HepG2 (cell line): ENCODE data around the gene PPM1H. TPM values are rescaled to one million over a fixed set of nuclear protein-coding genes. Genes with fewer than 3 reads are reported as not detected.

Experiments
- ATAC-seq: fragments of 200-7000 bp; cut with Tn5 transposase; 3 replicates; pipeline ENCODE4 v1.9.1; 2020; ENCODE audit warnings: mild to moderate bottlenecking, moderate library complexity
- BruUV-seq: library from RNA; stranded (reverse); fragments of 400-500 nt; replicated peaks from 2 replicates; lab custom pipeline; 2021; lab: Mats Ljungman, UMichigan
- CTCF ChIA-PET: fragments of 300-600 bp; formaldehyde crosslinking; extraction: SDS; loops from one replicate; lab custom pipeline; 2021; ENCODE audit warnings: low total read pairs, inconsistent platforms, low intra/inter-chr PET ratio; lab: Yijun Ruan, JAX
- POLR2A ChIA-PET: fragments of 350-600 bp; sonication (Branson Sonifier 250); formaldehyde crosslinking; loops from one replicate; lab custom pipeline; 2020; ENCODE audit warnings: antibody characterized with exemption, inconsistent platforms; lab: Yijun Ruan, JAX
- DNase-seq: peaks from one replicate; pipeline ENCODE4 v3.0.0-alpha.2; 2015; ENCODE audit warnings: low spot score
- FAIRE-seq: peaks from 3 replicates; lab custom pipeline; 2011; peaks lifted over from hg19 to GRCh38; lab: Jason Lieb, UNC
- H2AFZ ChIP-seq: one replicate; pipeline ENCODE4 v1.6.1; 2011; ENCODE audit warnings: low read length, inconsistent platforms
- H3K27ac ChIP-seq: fragments of 300-600 bp; 3 replicates; pipeline ENCODE4 v1.8.0; 2011; ENCODE audit warnings: mixed run types, mild to moderate bottlenecking, mixed read lengths, low read length, inconsistent platforms; ENCODE audit not compliant: insufficient read depth; ENCODE audit errors: extremely low read length
- H3K27me3 ChIP-seq, 2 experiments: fragments of 200-600 bp in 1 of 2; 2 replicates in 1 of 2; 3 replicates in 1 of 2; pipeline versions ENCODE4 v1.6.0 to v1.8.0; 2011; ENCODE audit warnings: low read length in 2 of 2, mild to moderate bottlenecking in 2 of 2, moderate library complexity in 2 of 2, inconsistent platforms in 1 of 2; ENCODE audit not compliant: insufficient read depth in 2 of 2, control insufficient read depth in 1 of 2
- H3K36me3 ChIP-seq, 2 experiments: fragments of 200-600 bp in 1 of 2; replicated peaks in 1 of 2; 2 replicates in 1 of 2; 3 replicates in 1 of 2; pipeline versions ENCODE4 v1.5.1 to v1.8.0; 2011; ENCODE audit warnings: low read length in 2 of 2, inconsistent platforms in 1 of 2; ENCODE audit not compliant: insufficient read depth in 2 of 2, control insufficient read depth in 1 of 2
- H3K4me1 ChIP-seq: 2 replicates; pipeline ENCODE4 v1.5.1; 2012; ENCODE audit warnings: low read length, inconsistent platforms; ENCODE audit not compliant: insufficient read depth
- H3K4me2 ChIP-seq: 2 replicates; pipeline ENCODE4 v1.6.0; 2011; ENCODE audit warnings: low read depth, low read length, inconsistent platforms
- H3K4me3 ChIP-seq, 3 experiments: fragments of 200-600 bp in 1 of 3; sonication (generic), shearing (Covaris generic) in 1 of 3; replicated peaks in 1 of 3; 2 replicates each; pipeline ENCODE4 v1.5.1; 2011 to 2016; ENCODE audit warnings: low read length in 3 of 3, inconsistent platforms in 2 of 3, low read depth in 2 of 3, mild to moderate bottlenecking in 2 of 3, control low read depth in 1 of 3, mixed read lengths in 1 of 3; ENCODE audit not compliant: insufficient read depth in 1 of 3
- H3K79me2 ChIP-seq: one replicate; pipeline ENCODE4 v1.6.1; 2011; ENCODE audit warnings: low read length, inconsistent platforms; ENCODE audit not compliant: insufficient read depth
- H3K9ac ChIP-seq: 2 replicates; pipeline ENCODE4 v1.6.0; 2011; ENCODE audit warnings: mild to moderate bottlenecking, low read depth, low read length, inconsistent platforms; ENCODE audit not compliant: insufficient read depth
- H3K9me3 ChIP-seq: 2 replicates; pipeline ENCODE4 v1.5.1; 2012; ENCODE audit warnings: mild to moderate bottlenecking, low read length
- H4K20me1 ChIP-seq: 2 replicates; pipeline ENCODE4 v1.6.0; 2011; ENCODE audit warnings: inconsistent platforms, mild to moderate bottlenecking, low read length, moderate library complexity; ENCODE audit not compliant: insufficient read depth
- BATF2 ChIP-seq: sonication (generic); formaldehyde crosslinking; IDR thresholded peaks from 2 replicates; pipeline ENCODE4 v1.8.0; 2022; ENCODE audit warnings: mild to moderate bottlenecking, missing genetic modification reagents, moderate library complexity
- CREB1 ChIP-seq, 2 experiments: fragments of 450-650 bp in 1 of 2; IDR thresholded peaks; 2 replicates each; pipeline ENCODE4 v1.6.1; 2016 to 2017; ENCODE audit warnings: control low read depth in 1 of 2, mild to moderate bottlenecking in 1 of 2, missing compliant biosample characterization in 1 of 2, missing genetic modification characterization in 1 of 2
- HDAC6 ChIP-seq: fragments of 200-600 bp; sonication (generic); IDR thresholded peaks from 2 replicates; pipeline ENCODE4 v1.7.0; 2017; ENCODE audit warnings: mild to moderate bottlenecking, antibody characterized with exemption, low read length, low read depth
- MBD4 ChIP-seq: IDR thresholded peaks from 2 replicates; pipeline ENCODE4 v1.6.1; 2012; ENCODE audit warnings: low read length, inconsistent platforms, borderline replicate concordance
- MNT ChIP-seq: fragments of 450-650 bp; IDR thresholded peaks from 2 replicates; pipeline ENCODE4 v1.6.1; 2016
- NFKB2 ChIP-seq: sonication (generic); formaldehyde crosslinking; IDR thresholded peaks from 2 replicates; pipeline ENCODE4 v1.4.0; 2020; ENCODE audit warnings: missing genetic modification reagents, borderline replicate concordance
- RERE ChIP-seq: IDR thresholded peaks from 2 replicates; pipeline ENCODE4 v1.6.1; 2016; ENCODE audit warnings: low read depth, missing genetic modification reagents, missing compliant biosample characterization
- SRSF9 ChIP-seq: fragments of 200-400 bp; formaldehyde crosslinking; IDR thresholded peaks from 2 replicates; pipeline ENCODE4 v1.6.1; 2018; ENCODE audit warnings: borderline replicate concordance, mild to moderate bottlenecking, low read depth, low read length; ENCODE audit not compliant: insufficient read depth, poor library complexity, severe bottlenecking
- TFE3 ChIP-seq: IDR thresholded peaks from 2 replicates; pipeline ENCODE4 v1.6.1; 2016
- YY1 ChIP-seq: IDR thresholded peaks from 2 replicates; pipeline ENCODE4 v1.6.1; 2011; ENCODE audit warnings: low read length, low read depth, moderate library complexity, mild to moderate bottlenecking; ENCODE audit not compliant: insufficient read depth, insufficient replicate concordance
- ZNF12 ChIP-seq: sonication (generic); formaldehyde crosslinking; IDR thresholded peaks from 2 replicates; pipeline ENCODE4 v1.5.0; 2020; ENCODE audit warnings: missing genetic modification reagents
- ZNF34 ChIP-seq: sonication (generic); formaldehyde crosslinking; IDR thresholded peaks from 2 replicates; pipeline ENCODE4 v1.4.0; 2020; ENCODE audit warnings: mild to moderate bottlenecking, missing genetic modification reagents, borderline replicate concordance
- ZNF605 ChIP-seq: sonication (generic); formaldehyde crosslinking; IDR thresholded peaks from 2 replicates; pipeline ENCODE4 v1.8.0; 2022; ENCODE audit warnings: mild to moderate bottlenecking, missing genetic modification reagents
- WGBS: methylation state at CpG from one replicate; pipeline ENCODE4 v1.1.6; 2017; ENCODE audit warnings: low lambda C conversion rate; 5-methylcytosine and 5-hydroxymethylcytosine counted together
- in situ Hi-C: cut with HindIII; loops from 2 replicates; pipeline ENCODE4 v1.10.0; 2017; ENCODE audit warnings: low pct_unique_long_range_greater_than_20kb; ENCODE audit not compliant: extremely low pct_ligation_motif_present
- intact Hi-C: fragments of 100-400 bp; cut with micrococcal nuclease; formaldehyde crosslinking; loops from one replicate; pipeline ENCODE4 v1.10.0; 2022; ENCODE audit not compliant: unreplicated experiment
- polyA plus RNA-seq, 8 experiments: library from polyadenylated mRNA; depleted of rRNA in 3 of 8; stranded (reverse) in 7 of 8; unstranded in 1 of 8; fragments of >200 nt; fragmentation: Illumina TruSeq in 4 of 8; extraction: Trizol in 4 of 8; gene quantifications; 2 replicates each; pipeline versions ENCODE4 v1.2.1 to v1.2.3, GENCODE V29; 2011 to 2016; ENCODE audit warnings: low read depth in 4 of 8, missing spikeins in 1 of 8, mixed read lengths in 1 of 8; ENCODE audit not compliant: insufficient read depth in 1 of 8
- total RNA-seq, 5 experiments: library from RNA; depleted of rRNA; stranded (reverse); fragments of >200 nt; fragmentation: Illumina TruSeq; extraction: Trizol; gene quantifications; 2 replicates each; pipeline ENCODE4 v1.2.3, GENCODE V29; 2016; ENCODE audit warnings: low read depth in 1 of 5

The PPM1H gene
- total and polyA plus RNA-seq, 2 of the 13 experiments (the other 11 are each of a cell fraction or from before 2014, with no cell fraction given), result 29.1 to 38.1 TPM

GRCh38 chr12:62599854-62600437, 335.0 kb downstream of the PPM1H start:
- no TSS peak for BruUV-seq
- FAIRE-seq, result no peak
- 96% methylated on average over 5 of the region's 5 CpGs for whole genome bisulfite sequencing
- POLR2A ChIA-PET, result no interaction called here
- no peak overlapping the region for H3K4me3 ChIP-seq
- ATAC-seq, result no peak
- no peak overlapping the region for H3K9ac ChIP-seq
- no peaks in the 10 kb centered on the region for H3K9me3 ChIP-seq
- peaks cover 20% of the 10 kb centered on the region for H3K4me1 ChIP-seq
- intact Hi-C loops (no loop called here), in situ Hi-C loops (loop anchor here (25.0 kb wide), 1 partner anchor 462 kb away; no protein-coding TSS in a partner anchor)
- no peak overlapping the region for H2AFZ ChIP-seq
- H3K4me2 ChIP-seq, result no peak overlapping the region
- no peaks in the 10 kb centered on the region for H4K20me1 ChIP-seq
- H3K27me3 ChIP-seq, result no peaks in the 10 kb centered on the region; a peak in 1 of 5 replicates
- H3K36me3 ChIP-seq, result no peaks in the 10 kb centered on the region
- peaks cover 13% of the 10 kb centered on the region for H3K79me2 ChIP-seq
- no peak for DNase-seq
- no peak overlapping the region for H3K27ac ChIP-seq
- CTCF ChIA-PET, result no interaction called here
- TF ChIP-seq MBD4 (no peak), ZNF605 (no peak), CREB1 (IDR thresholded peaks at IDR 0.05) (no peak), CREB1 (CRISPR knock-in tag; IDR thresholded peaks at IDR 0.05) (no peak), ZNF12 (CRISPR knock-in tag) (no peak), HDAC6 (no peak), SRSF9 (no peak), RERE (CRISPR knock-in tag) (no peak), YY1 (no peak), BATF2 (CRISPR knock-in tag) (no peak), NFKB2 (CRISPR knock-in tag) (no peak), MNT (no peak), TFE3 (CRISPR knock-in tag) (no peak), ZNF34 (CRISPR knock-in tag) (no peak)
